Right ventricle myocardium superior (tissue), 1 donor: ENCODE results near the gene OGFRL1. TPM values are rescaled to one million over a fixed set of nuclear protein-coding genes. Genes with fewer than 3 reads are reported as not detected.

Source experiments
- ATAC-seq: fragments of 200-7000 bp; cut with Tn5 transposase; one replicate; pipeline ENCODE4 v1.9.1; 2020; ENCODE audit warnings: mild to moderate bottlenecking; ENCODE audit not compliant: poor library complexity
- DNase-seq: peaks from one replicate; pipeline ENCODE4 v3.0.0-alpha.2; 2020
- intact Hi-C: fragments of 100-400 bp; cut with DNase I; formaldehyde crosslinking; loops from one replicate; pipeline ENCODE4 v1.11.2; 2022
- total RNA-seq: library from RNA; stranded (reverse); fragmentation: NEBNext Ultra II Directional; extraction: Animal tissue kit (Norgen Biotek cat#: 25700); gene quantifications from one replicate; pipeline ENCODE4 v1.2.1, GENCODE V29; 2021
- donor health status: DM: no; HTN: yes; CAD: no; lungs with severe emphysema.

The OGFRL1 gene
- total RNA-seq, 1 donor from 2014 or later = 7.7 TPM

DNA sequence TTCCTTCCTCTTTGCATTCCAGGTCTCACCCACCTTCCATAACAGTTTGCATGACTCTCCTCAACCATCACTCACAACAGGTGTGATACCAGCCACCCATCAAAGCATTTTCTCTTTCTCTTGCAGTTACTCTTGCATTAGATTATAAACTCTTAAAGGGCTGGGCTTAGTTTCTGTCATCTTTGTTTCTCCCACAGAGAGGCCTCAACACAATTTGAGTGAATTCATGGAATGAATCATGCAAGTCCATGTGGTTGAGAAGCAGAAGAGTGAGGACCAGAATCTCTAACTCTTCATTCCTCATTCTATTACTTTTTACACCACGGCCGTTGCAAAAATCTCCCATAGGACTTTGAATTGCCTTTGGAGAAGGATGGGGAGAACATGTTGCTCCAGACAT lies 31.4 kb downstream of the OGFRL1 start:
- ATAC-seq = no peak
- no peak for DNase-seq
- intact Hi-C loops = no loop called here

DNA sequence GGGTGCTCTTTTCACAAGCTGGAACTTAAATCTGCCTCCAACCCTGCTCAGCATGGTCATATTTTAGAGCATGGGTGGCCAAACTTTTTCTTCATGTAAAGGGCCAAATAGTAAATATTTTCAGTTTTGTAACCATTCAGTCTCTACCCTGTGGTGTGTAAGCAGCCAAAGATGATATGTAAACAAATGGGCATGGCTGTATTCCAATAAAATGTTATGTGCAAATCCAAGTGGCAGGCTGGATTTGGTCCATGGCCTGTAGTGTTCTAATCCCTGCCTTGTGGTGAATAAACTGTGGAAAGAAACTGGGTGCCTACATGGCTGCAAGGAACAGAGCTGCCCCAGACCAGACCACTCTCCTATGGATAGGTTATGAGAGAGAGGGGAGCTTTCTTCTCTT lies 32.7 kb downstream of the OGFRL1 start:
- ATAC-seq = no peak

DNA sequence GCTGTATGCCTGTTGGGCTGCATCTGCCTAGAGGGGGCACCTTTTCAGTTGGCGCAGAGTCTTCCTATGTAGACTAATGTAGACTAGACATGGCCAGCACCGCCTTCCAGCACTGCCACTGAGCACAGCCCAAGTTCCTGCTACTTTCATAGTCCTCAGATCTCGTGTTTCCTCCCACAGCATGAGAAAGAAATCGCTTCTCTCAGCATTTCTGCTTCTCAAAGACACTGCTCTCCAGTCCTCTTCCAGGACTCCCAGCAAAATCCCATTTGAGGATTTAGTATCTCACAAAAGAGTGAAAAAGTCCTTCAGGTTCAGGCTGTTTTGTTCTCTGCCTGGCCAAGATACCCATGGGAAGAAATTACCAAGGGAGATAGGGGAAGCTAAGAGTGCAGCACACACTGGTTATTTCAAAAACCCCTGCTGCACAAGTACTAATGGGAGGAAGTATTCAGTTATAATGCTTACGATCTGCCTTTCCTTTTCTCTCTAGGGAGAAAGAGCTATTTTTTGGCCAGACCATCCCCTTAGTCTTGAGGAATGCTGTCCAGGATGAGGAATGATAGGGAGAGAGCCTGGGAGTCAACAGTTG lies 35.7 kb downstream of the OGFRL1 start:
- intact Hi-C loops = no loop called here
- DNase-seq = no peak
- ATAC-seq = peak; percentile 38

More for the DNA sequence above, 32.7 kb downstream of the OGFRL1 start:
- intact Hi-C loops = no loop called here
- DNase-seq = no peak

DNA sequence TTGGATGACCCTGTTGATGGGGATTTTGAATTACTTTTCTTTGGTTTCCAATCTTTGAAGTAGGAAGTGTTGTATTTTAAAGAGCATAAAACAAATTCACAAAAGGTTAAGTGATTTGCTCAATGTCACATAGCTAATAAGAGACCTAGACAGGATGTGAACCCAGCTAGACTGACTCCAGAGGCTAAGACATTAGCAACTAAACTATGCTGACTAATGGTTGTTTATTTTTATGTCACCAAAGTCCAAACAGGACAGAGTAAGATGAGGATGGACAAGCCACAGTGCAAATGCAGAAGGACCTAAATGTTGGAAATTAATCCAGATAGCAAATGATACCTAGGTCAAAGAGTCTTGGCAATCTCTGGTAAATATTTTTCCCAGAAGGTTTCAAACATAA lies 38.0 kb downstream of the OGFRL1 start:
- ATAC-seq (no peak), DNase-seq (no peak)
- intact Hi-C loops = no loop called here

DNA sequence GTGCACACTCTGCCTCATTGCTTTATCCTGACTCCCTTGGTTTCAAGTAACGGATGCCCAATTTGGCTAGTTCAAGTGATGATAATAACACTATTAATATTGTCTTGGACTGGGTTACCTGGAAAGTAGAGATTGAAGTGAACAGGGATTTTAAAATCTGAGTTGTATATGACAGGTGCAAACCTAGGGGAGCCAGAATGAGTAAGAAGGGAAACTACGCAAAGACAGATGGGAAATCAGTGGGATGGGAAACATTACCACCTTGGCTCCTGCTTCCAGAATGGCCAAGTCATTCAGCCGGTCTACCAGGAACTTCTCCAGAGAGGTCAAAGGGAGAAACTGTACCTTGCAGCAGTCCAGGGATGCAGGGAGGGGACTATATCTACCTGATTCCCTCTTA lies 41.9 kb downstream of the OGFRL1 start:
- intact Hi-C loops = no loop called here
- DNase-seq = no peak

DNA sequence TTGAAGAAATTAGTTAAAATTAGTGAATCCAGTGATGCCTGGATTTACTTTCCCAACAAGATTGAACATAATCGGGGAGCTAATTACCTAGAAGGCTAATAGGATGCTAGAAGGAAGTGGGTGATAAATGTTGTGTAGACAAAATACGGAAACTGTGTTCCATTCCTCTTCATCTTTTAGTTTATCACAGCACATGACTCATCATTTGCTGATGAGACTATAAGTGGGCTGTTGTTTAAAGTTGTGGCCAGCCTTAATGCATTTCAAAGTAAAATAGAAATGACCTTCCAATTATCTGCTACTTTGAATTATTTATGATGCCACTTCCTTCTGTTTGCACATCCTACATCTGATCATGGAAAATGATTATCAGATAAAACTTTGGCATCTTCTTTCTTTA lies 43.4 kb downstream of the OGFRL1 start:
- no peak for ATAC-seq
- intact Hi-C loops = no loop called here

More for the DNA sequence above, 41.9 kb downstream of the OGFRL1 start:
- no peak for ATAC-seq

DNA sequence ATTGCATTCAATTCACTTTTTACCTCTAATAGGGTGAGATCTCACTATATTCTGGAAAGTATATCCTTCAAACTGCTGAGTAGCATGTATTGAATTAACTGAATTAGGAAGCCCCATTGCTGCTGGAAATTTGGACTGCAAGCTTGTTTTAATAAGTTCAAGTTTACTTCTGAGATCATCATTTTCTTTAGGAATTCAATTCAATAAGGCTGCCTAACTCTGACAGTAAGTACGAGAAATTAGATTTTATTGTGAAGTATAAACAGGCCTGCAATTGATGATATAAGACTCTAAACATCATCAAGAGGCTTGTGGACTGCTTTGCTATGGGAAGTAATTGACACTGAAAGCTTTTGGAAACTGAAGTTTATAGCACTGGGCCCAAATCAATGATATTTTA lies 44.4 kb downstream of the OGFRL1 start:
- intact Hi-C loops = no loop called here
- no peak for ATAC-seq

More for the DNA sequence above, 43.4 kb downstream of the OGFRL1 start:
- DNase-seq = no peak

DNA sequence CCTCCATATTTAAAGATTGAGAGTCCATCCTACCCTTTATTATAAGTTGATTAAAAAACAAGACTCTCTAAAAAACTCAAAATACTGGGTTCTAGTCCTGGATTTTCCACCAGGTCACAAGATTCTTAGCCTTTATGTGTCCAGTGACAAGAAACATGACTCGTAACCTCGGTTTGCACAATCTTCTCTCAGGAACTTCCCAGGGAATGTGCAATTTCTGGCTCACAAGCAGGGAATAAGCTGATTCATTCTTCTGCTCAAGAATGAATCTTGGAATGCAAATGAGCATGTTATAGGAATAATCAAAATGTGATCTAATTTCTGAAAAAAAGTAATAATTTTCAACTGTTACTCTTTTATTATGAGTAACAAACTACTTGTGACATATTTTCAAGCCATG lies 45.1 kb downstream of the OGFRL1 start:
- intact Hi-C loops = no loop called here
- ATAC-seq = no peak
- no peak for DNase-seq

More for the DNA sequence above, 44.4 kb downstream of the OGFRL1 start:
- no peak for DNase-seq

DNA sequence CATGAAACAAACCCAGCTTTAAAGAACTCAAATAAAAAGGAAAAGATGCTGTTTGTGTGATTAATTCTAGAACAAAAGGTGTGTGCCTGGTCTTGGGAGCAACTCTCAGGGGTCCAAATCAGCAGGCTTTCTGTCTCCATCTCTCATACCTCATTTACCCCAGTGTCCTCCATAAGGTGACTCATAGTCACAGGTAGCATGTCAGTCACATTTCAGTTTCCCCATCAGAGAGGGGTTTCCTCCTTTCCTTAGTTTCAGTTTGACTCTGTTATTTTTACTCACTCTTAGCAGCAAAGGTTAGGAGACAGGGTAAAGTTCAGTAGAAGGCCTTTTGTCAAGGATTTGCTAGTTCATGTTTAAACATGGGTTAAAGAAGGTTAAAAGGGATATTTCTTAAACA lies 46.2 kb downstream of the OGFRL1 start:
- intact Hi-C loops = no loop called here

DNA sequence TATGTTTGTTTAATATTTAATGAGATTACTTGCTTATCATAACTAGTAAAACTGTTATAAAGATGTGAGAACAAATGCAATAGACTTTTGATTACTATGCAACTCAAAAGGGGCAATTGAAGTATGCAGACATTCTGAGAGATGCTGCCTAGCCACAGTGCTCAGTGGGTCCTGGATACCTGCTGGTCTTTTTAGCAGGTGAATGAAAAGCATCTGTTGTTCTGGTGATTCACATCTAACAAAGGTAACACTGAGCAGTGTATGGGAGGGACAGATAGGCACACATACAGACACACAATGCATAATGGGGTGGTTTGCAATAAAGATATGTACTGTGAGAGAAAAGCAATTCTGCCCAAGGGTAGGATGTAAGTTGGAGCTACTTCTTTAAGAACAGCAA lies 46.9 kb downstream of the OGFRL1 start:
- no peak for DNase-seq
- ATAC-seq = no peak
- intact Hi-C loops = no loop called here

More for the DNA sequence above, 46.2 kb downstream of the OGFRL1 start:
- DNase-seq = no peak
- ATAC-seq = no peak

DNA sequence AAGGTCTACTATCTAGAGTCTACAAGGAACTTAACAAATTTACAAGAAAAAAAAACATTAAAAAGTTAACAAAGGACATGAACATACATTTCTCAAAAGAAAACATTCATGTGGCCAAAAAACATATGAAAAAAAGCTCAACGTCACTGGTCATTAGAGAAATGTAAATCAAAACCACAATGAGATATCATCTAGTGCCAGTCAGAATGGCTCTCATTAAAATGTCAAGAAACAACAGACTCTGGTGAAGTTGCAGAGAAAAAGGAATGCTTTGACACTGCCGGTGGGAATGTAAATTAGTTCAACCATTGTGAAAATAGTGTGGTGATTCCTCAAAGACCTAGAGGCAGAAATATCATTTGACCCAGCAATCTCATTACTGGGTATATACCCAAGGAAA lies 48.3 kb downstream of the OGFRL1 start:
- DNase-seq = no peak
- no peak for ATAC-seq
- intact Hi-C loops = no loop called here

DNA sequence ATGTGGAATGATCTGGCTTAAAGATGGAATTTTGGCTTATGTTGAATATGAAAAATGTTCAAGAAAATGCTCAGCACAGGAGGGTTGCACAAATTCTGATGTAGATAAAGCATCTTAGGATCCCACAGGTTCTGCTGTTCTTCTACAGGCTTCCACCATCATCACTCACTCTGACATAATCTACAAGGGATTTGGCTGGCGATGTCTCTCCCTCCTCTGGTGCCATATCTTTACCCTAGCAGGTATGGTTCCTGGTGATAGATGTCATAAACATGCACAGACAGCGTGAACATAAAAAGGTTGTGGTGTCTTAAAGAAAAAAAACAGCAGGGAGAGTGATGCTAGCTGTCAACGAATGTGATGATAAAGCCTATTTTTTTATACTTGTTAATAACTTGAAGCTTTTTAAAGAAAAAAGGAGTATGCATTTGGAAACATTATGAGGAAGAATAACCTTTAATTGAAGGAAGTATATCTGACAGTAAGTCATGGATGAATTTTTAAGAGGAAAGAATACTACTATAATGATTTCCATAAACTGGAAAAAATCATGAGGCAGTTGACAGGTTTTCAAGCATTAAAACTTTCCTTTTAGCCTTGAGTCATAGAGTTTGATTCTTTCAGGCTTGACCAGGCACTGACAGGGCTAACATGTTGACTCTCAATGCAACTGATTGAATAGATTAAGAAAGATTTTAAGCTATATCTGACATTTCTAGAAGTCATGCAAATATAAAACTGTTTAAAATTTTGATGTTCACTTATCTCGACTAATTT lies 50.1 kb downstream of the OGFRL1 start:
- intact Hi-C loops = no loop called here
- no peak for DNase-seq
- ATAC-seq = no peak

DNA sequence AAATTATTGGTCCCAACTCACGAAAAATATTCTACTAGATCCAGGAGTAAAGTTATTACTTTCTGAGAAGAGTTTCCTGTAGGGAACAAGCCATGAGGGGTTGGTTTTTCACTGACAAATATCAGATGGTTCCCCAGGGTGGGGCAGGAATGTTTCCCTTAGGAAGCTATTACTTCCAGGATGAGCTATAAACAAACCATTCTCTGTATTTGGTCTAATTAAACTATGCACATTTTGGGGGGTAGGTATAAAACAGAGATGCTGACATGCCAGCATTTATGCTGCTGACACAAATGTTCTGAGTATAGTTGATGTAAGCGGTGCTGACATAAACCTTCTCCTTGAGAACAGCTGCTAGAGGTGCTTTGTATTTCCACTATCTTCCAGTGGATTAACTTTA lies 54.2 kb downstream of the OGFRL1 start:
- ATAC-seq = no peak

DNA sequence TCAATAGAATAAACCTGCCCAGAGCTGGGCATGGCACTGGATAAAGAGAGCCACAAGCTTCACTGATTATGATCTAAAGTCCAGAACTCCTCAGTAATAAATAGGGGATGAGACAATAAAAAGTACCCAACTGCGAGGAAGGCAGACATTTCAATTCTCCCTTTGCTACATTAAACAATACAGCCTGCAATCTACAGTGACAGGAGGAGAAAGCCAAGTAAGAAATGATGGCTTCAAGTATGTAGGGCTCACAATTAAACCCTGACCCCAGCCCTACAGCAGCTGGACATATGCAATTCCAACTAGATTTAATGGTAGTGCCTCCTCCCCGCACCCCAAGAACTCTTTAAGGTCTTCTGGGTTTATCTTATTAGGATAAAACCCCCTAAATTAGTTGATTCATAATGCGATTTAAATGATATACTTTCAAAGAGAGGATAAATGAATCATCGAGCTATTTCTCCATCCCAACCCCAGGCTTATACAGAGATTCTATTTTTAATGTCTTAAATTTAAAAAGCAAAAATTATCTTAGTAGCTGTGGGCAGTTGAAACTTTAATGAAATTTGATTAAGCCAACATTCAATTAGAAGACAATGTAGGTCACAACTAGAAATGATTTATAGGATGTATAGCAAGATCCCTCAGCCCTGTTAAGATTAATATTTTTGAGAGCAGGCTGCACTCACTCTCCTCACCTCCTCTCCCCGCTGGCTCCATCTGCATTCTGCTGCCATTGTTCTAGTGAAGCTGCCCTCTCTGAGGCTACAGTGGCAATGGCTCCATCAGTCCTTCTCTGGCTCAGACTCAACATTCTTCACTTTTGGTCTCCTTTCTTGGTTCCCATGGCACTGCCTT lies 57.1 kb downstream of the OGFRL1 start:
- intact Hi-C loops = loop anchor here (5.0 kb wide), 1 partner anchor 58 kb away; the partner anchor contains the start of gene OGFRL1
- DNase-seq (no peak), ATAC-seq (no peak)

More for the DNA sequence above, 54.2 kb downstream of the OGFRL1 start:
- intact Hi-C loops = no loop called here
- DNase-seq = no peak

DNA sequence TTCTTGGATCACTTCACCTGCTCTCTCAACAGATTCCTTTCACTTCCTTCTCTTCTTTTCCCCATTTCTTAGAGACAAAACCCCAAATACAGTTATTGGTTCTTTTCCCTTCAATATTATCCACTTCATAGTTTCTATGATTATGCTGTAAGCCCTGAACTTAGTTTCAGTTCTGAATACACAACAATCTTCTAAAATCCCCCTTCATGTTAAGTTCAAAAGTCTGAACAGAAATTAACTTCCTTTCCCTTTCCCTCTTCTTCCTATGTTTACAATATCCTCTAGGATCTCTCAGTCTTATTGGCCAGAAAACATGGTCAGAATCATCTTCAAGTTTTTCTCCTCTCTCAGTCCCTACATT lies 57.7 kb downstream of the OGFRL1 start:
- DNase-seq (no peak), ATAC-seq (no peak)
- intact Hi-C loops = loop anchor here (5.0 kb wide), 1 partner anchor 59 kb away; the partner anchor contains the start of gene OGFRL1

DNA sequence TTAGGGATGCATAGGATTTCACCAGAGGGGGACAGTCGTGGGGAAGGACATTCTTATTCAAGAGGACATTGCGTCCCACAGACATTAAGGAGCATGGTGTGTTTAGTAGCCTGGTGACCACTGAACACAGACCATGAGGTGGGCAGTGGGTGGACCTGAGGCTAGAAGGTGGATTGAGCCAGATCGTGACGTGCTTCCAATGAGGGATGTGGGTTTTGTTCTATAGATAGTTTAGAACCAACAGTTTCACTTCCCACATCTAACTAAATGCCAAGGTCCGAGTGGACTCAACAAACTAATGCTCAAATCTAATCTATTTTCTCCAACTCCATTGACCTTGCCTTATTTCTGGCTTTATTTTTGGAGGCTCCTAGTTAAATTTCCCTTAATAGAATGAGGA lies 58.5 kb downstream of the OGFRL1 start:
- DNase-seq (no peak), ATAC-seq (no peak)
- intact Hi-C loops = loop anchor here (5.0 kb wide), 1 partner anchor 60 kb away; the partner anchor contains the start of gene OGFRL1

DNA sequence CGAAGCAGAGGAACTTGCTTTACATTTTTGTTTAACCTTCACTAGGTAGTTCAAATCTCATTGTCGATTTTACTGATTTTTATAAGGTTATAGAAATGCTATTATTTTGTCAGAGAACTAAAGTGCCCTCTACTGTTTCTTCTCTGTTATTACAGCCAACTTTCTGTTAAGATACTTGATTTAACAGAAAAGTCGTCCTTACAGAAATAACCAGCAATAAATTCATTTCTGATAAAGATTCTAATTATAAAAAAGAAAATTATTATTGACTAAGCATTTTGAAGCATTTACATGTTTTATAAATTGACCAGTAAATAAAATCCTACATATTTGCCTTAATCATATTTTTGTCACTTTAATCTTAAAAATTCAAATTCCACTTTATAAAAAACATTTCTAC lies 60.8 kb downstream of the OGFRL1 start:
- intact Hi-C loops = loop anchor here (5.0 kb wide), 1 partner anchor 62 kb away; the partner anchor contains the start of gene OGFRL1
- no peak for DNase-seq
- peak; percentile 64 for ATAC-seq

DNA sequence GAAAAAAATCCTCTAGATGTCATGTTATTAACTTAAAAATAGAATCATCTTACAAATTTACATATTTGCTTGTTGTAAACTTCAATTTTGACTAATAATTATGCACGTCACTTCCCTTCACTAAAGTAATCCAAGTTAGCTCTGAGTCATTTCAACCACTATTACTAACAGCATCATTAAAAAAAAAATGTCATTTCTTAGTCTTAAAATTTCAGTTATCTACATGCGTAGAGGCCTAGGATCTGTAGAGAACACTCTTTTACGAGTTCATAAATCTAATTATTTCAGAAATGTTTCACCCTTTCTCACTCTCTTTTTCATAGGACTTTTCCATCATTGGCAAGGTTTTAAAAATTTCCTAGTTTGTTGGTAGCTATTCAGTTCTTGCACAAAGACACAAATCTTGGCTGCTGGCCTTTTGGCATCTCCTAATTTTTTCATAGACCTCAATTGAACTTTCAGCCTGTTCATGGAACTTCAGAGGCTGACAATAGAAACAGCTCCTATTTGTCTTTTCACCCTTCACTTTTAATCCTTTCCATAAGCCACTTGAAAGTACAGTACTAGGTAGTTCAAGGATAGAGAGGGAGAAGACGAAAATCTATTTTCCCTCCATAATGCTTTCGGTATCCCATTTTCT lies 61.5 kb downstream of the OGFRL1 start:
- ATAC-seq (peak; percentile 86), DNase-seq (no peak)
- intact Hi-C loops = loop anchor here (2.0 to 5.0 kb wide), 2 partner anchors 63 to 159 kb away; partner anchors contain the start of gene OGFRL1

DNA sequence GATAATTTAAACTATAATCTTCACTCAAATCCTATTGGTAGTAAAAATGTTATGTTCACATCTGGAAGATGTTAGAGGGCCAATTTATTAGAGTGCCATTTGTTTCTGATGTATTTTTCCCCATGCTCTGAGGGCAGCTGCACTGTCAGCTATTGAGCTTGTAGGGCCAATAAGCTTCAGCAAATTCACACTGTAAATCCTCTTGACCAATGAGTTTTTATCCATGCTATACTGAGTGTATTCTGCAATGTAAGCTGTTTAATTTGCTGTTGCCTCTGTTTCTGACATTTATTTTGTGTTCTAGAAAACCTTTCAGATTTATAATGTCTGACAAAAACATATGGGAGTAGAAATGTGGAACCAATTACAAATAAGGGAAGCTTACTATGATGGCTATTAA lies 62.6 kb downstream of the OGFRL1 start:
- intact Hi-C loops = loop anchor here (2.0 kb wide), 1 partner anchor 160 kb away; no protein-coding TSS in a partner anchor
- no peak for DNase-seq

More for the DNA sequence above, 62.6 kb downstream of the OGFRL1 start:
- no peak for ATAC-seq
